ENCODE measurements around the gene PTPRN2.
"Not testable (repeated sequence)": the region's sequence is repeated elsewhere in the genome, so short reads cannot be mapped to it uniquely, and the experiment has no call there.

The PTPRN2 gene

DNA sequence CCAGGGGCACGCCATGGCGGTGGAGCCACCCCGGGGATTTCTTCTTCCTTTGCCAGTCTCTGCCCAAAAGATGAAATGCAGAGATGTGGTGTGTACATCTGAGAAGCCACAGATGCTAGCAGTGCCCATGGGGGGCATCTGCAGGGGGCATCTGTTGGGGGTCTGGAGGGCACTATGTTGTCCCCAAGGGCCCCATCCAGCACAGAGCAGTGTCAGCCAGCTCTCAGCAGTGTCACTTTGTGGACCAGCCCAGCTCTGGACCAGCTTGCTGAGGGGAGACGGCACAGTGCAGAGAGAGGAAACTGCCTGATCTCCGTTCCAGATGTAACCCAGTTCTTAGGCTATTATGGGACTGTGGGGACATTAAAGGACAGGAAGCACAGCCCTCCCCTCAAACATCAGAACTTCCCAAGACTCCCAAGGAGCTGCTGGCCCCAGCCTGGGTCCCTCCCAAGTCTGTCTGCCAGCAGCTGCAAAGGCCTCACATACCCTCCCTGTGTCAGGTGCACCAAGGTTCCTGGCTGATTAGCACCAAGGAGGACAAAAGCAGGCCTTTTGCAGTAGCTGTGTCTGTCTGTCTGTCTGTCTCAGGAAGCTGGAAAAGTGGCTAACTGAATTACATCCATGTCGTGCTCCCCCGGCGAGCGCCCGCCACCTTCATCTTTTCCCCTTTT is 536.5 kb downstream of the PTPRN2 start:
- DNase-seq (ENCODE audit: low read depth) = no peak
- TF ChIP-seq, protein P1, sequence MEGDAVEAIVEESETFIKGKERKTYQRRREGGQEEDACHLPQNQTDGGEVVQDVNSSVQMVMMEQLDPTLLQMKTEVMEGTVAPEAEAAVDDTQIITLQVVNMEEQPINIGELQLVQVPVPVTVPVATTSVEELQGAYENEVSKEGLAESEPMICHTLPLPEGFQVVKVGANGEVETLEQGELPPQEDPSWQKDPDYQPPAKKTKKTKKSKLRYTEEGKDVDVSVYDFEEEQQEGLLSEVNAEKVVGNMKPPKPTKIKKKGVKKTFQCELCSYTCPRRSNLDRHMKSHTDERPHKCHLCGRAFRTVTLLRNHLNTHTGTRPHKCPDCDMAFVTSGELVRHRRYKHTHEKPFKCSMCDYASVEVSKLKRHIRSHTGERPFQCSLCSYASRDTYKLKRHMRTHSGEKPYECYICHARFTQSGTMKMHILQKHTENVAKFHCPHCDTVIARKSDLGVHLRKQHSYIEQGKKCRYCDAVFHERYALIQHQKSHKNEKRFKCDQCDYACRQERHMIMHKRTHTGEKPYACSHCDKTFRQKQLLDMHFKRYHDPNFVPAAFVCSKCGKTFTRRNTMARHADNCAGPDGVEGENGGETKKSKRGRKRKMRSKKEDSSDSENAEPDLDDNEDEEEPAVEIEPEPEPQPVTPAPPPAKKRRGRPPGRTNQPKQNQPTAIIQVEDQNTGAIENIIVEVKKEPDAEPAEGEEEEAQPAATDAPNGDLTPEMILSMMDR (IDR thresholded peaks at IDR 0.05; ENCODE audit: low read depth, low read length) = no peak
- TF ChIP-seq POLR2A (IDR thresholded peaks at IDR 0.05; ENCODE audit: extremely low read depth, insufficient read length) = no peak
- TF ChIP-seq MYC (IDR thresholded peaks at IDR 0.05; ENCODE audit: low read depth, low read length) = no peak
- TF ChIP-seq, protein P2, sequence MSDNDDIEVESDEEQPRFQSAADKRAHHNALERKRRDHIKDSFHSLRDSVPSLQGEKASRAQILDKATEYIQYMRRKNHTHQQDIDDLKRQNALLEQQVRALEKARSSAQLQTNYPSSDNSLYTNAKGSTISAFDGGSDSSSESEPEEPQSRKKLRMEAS (IDR thresholded peaks at IDR 0.05; ENCODE audit: low read depth, low read length) = no peak
- no peak overlapping the region for H3K4me3 ChIP-seq (ENCODE audit: low read depth, low read length)

DNA sequence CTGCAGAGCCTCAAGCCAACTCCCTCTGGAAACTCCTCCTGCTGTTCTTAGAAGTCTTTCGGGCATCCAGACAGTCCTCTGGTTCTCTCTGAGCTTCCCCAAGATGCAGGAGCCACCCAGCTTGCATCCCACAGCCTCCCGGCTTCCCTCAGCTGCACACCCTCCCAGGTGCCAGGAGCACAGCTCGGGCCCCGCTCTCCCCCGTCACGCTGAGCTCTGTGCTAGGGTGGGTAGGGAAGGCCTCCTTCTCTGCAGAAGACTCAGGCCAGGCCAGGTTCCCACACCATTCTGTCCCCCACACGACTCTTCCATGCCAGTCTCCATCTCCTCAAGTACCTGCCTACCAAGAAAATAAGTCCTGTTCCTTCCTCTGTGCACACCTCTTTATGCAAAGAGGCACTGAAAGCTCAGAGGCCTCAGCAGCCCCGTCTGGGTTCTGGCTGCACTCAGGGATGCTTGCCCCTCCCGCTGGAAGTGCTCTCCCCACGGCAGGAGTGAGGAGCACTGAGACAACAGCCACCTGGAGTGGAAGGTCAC is 537.1 kb downstream of the PTPRN2 start:
- H3K4me3 ChIP-seq (ENCODE audit: low read depth, low read length) = no peak overlapping the region
- TF ChIP-seq POLR2A (IDR thresholded peaks at IDR 0.05; ENCODE audit: extremely low read depth, insufficient read length) = no peak
- TF ChIP-seq, protein P1 (IDR thresholded peaks at IDR 0.05; ENCODE audit: low read depth, low read length) = no peak
- TF ChIP-seq, protein P2 (IDR thresholded peaks at IDR 0.05; ENCODE audit: low read depth, low read length) = no peak
- TF ChIP-seq MYC (IDR thresholded peaks at IDR 0.05; ENCODE audit: low read depth, low read length) = no peak

GRCh38 chr7:158049271-158049670 is 538.4 kb downstream of the PTPRN2 start:
- no peak overlapping the region for H3K4me3 ChIP-seq (ENCODE audit: low read depth, low read length)
- TF ChIP-seq, protein P2 (IDR thresholded peaks at IDR 0.05; ENCODE audit: low read depth, low read length) = no peak
- TF ChIP-seq, protein P1 (IDR thresholded peaks at IDR 0.05; ENCODE audit: low read depth, low read length) = no peak
- no peak for TF ChIP-seq MYC (IDR thresholded peaks at IDR 0.05; ENCODE audit: low read depth, low read length)
- no peak for TF ChIP-seq POLR2A (IDR thresholded peaks at IDR 0.05; ENCODE audit: extremely low read depth, insufficient read length)
- DNase-seq (ENCODE audit: low read depth) = no peak

More for the DNA sequence above, 537.1 kb downstream of the PTPRN2 start:
- DNase-seq (ENCODE audit: low read depth) = no peak

DNA sequence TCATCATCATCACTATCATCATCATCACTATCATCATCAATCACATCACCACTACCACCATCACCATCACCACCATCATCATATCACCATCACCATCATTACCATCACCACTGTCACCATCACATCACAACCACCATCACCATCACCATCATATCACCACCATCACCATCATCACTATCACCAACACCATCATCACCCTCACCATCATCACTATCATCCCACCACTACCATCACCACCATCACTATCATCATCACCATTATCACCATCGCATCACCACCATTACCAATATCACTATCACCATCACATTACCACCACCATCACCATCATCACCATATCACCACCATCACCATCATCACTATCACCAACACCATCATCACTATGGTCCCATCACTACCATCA is 539.1 kb downstream of the PTPRN2 start:
- TF ChIP-seq, protein P1 (IDR thresholded peaks at IDR 0.05; ENCODE audit: low read depth, low read length) = no peak
- TF ChIP-seq MYC (IDR thresholded peaks at IDR 0.05; ENCODE audit: low read depth, low read length) (no peak), POLR2A (IDR thresholded peaks at IDR 0.05; ENCODE audit: extremely low read depth, insufficient read length) (no peak)
- TF ChIP-seq, protein P2 (IDR thresholded peaks at IDR 0.05; ENCODE audit: low read depth, low read length) = no peak
- no peak overlapping the region for H3K4me3 ChIP-seq (ENCODE audit: low read depth, low read length)
- DNase-seq (ENCODE audit: low read depth) = no peak

- no peak for DNase-seq (ENCODE audit: low read depth)
- TF ChIP-seq, protein P1 (IDR thresholded peaks at IDR 0.05; ENCODE audit: low read depth, low read length) = no peak
- TF ChIP-seq, protein P2 (IDR thresholded peaks at IDR 0.05; ENCODE audit: low read depth, low read length) = no peak
- TF ChIP-seq POLR2A (IDR thresholded peaks at IDR 0.05; ENCODE audit: extremely low read depth, insufficient read length) (no peak), MYC (IDR thresholded peaks at IDR 0.05; ENCODE audit: low read depth, low read length) (no peak)
- H3K4me3 ChIP-seq (ENCODE audit: low read depth, low read length) = no peak overlapping the region
These were observed 540.1 kb downstream of the PTPRN2 start for GRCh38 chr7:158047391-158048059.

DNA sequence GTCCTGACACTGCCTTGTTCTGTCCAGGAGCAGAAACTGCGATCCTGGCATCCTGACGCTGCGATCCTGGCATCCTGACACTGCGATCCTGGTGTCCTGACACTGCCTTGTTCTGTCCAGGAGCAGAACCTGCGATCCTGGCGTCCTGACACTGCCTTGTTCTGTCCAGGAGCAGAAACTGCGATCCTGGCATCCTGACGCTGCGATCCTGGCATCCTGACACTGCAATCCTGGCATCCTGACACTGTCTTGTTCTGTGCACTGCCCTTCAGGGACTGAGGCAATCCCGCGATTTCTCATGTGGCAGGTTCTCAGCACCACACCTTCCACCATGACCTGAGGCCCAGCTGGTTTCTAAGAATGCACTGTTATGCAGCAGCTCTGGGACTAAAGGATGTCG is 541.4 kb downstream of the PTPRN2 start:
- not testable (repeated sequence) for DNase-seq (ENCODE audit: low read depth); H3K4me3 ChIP-seq (ENCODE audit: low read depth, low read length)
